ENCODE data around the gene MPZL3. TPM values are rescaled to one million over a fixed set of nuclear protein-coding genes. Genes with fewer than 3 reads are reported as not detected.

Gene MPZL3
- polyA plus RNA-seq, 1 of the 3 experiments (the other 2 are of a cell fraction): 0.38 TPM

- no peak for TF ChIP-seq ZBTB33 (IDR thresholded peaks at IDR 0.05; ENCODE audit: borderline replicate concordance, low read depth)
- TF ChIP-seq RXRA (IDR thresholded peaks at IDR 0.05; ENCODE audit: borderline replicate concordance, low read depth): no peak
- TF ChIP-seq MXI1 (IDR thresholded peaks at IDR 0.05; ENCODE audit: low read depth, low read length): peak; percentile 92
- TF ChIP-seq SIN3A (IDR thresholded peaks at IDR 0.05; ENCODE audit: borderline replicate concordance, low read depth, low read length): no peak
Measured at GRCh38 chr11:118180300-118180703, 71.9 kb downstream of the MPZL3 start (continued).

GRCh38 chr11:118176778-118177134, 75.4 kb downstream of the MPZL3 start:
- Histone ChIP-seq H3K9me3 (no peaks in the 10 kb centered on the region), H3K9me2 (no peaks in the 10 kb centered on the region), H2AFZ (ENCODE audit: low read depth) (no peak overlapping the region), H3K4me3 (ENCODE audit: low read depth in 2 of 2, low read length in 1 of 2) (no peak overlapping the region), H3K27me3 (ENCODE audit: insufficient read depth) (peaks cover 31% of the 10 kb centered on the region), H3K4me2 (no peak overlapping the region), H3F3A (replicated peaks; ENCODE audit: insufficient read depth) (no peaks in the 10 kb centered on the region), H3K4me1 (ENCODE audit: control insufficient read depth in 1 of 2, insufficient read depth in 2 of 2, low read depth in 1 of 2, low read length in 1 of 2) (peaks cover 0 to 14% of the 10 kb centered on the region in 2 experiments; a peak in 1 of 4 replicates), H3K36me3 (replicated peaks in 1 of 2; ENCODE audit: control insufficient read depth in 1 of 2, insufficient read depth in 2 of 2, low read length in 1 of 2) (no peaks in the 10 kb centered on the region), H3K79me2 (ENCODE audit: insufficient read depth) (no peaks in the 10 kb centered on the region), H3K9ac (no peak overlapping the region), H4K20me1 (ENCODE audit: insufficient read depth) (no peaks in the 10 kb centered on the region), H3K27ac (ENCODE audit: low read depth in 2 of 2, low read length in 1 of 2) (no peak overlapping the region)
- CTCF ChIA-PET: interaction anchor here (0.6 to 2.4 kb wide), 3 partner anchors 21 to 36 kb away, joined by 4 to 11 read pairs (median 5); no protein-coding TSS in a partner anchor
- POLR2A ChIA-PET: no interaction called here
- no peak for TF ChIP-seq JUND (IDR thresholded peaks at IDR 0.05)
- TF ChIP-seq USF1 (IDR thresholded peaks at IDR 0.05; ENCODE audit: borderline replicate concordance, low read depth): no peak
- no peak for TF ChIP-seq FOSL2 (IDR thresholded peaks at IDR 0.05; ENCODE audit: borderline replicate concordance, low read depth)
- TF ChIP-seq IRF3 (IDR thresholded peaks at IDR 0.05; ENCODE audit: low read depth, low read length): no peak
- no peak for TF ChIP-seq SIN3A (IDR thresholded peaks at IDR 0.05; ENCODE audit: borderline replicate concordance, low read depth, low read length)
- no peak for TF ChIP-seq TEAD4 (IDR thresholded peaks at IDR 0.05; ENCODE audit: borderline replicate concordance, insufficient read depth)
- no peak for TF ChIP-seq FOXJ3 (CRISPR knock-in tag; IDR thresholded peaks at IDR 0.05)
- TF ChIP-seq CTCF (IDR thresholded peaks at IDR 0.05): no peak
- TF ChIP-seq TCF12 (IDR thresholded peaks at IDR 0.05): no peak
- no peak for TF ChIP-seq MAX (IDR thresholded peaks at IDR 0.05; ENCODE audit: low read depth)
- no peak for TF ChIP-seq NRF1 (IDR thresholded peaks at IDR 0.05; ENCODE audit: low read depth, low read length)
- TF ChIP-seq YY1 (IDR thresholded peaks at IDR 0.05; ENCODE audit: low read depth): no peak
- no peak for TF ChIP-seq MEF2A (IDR thresholded peaks at IDR 0.05; ENCODE audit: borderline replicate concordance, low read depth)
- TF ChIP-seq GABPA (IDR thresholded peaks at IDR 0.05; ENCODE audit: low read depth): no peak
- TF ChIP-seq FOXM1 (IDR thresholded peaks at IDR 0.05; ENCODE audit: low read depth): no peak
- no peak for TF ChIP-seq SMC3 (IDR thresholded peaks at IDR 0.05; ENCODE audit: low read depth, low read length)
- no peak for TF ChIP-seq REST (IDR thresholded peaks at IDR 0.05; ENCODE audit: low read depth, low read length)
- TF ChIP-seq RFX5 (IDR thresholded peaks at IDR 0.05; ENCODE audit: low read length): no peak
- no peak for TF ChIP-seq GATA2 (CRISPR knock-in tag; IDR thresholded peaks at IDR 0.05)
- no peak for TF ChIP-seq ELF1 (IDR thresholded peaks at IDR 0.05)
- no peak for DNase-seq
- WGBS (ENCODE audit: low lambda C conversion rate): 73% methylated on average over 4 of the region's 4 CpGs

Data from SK-N-SH (cell line).